ENCODE measurements around the gene C5orf46.

GRCh38 chr5:147954971-147955370 lies 48.6 kb upstream of the C5orf46 start:
- TF ChIP-seq GATA3 (IDR thresholded peaks at IDR 0.05; ENCODE audit: low read depth, low read length) (no peak), GATA2 (IDR thresholded peaks at IDR 0.05; ENCODE audit: low read depth, low read length) (no peak)
